RWPE1 (cell line): ENCODE data around the gene NLRC3.

Experiments used
- CTCF ChIA-PET: fragments of 350-600 bp; sonication (Branson Sonifier 250); formaldehyde crosslinking; extraction: SDS; loops from one replicate; lab custom pipeline; 2021; lab: Yijun Ruan, JAX
- POLR2A ChIA-PET: fragments of 400-600 bp; formaldehyde crosslinking; extraction: SDS; loops from one replicate; lab custom pipeline; 2020; ENCODE audit warnings: antibody characterized with exemption; ENCODE audit not compliant: low non-redundant PET; lab: Yijun Ruan, JAX
- DNase-seq: peaks from one replicate; pipeline ENCODE4 v3.0.0; 2012; ENCODE audit warnings: low spot score
- H3K27ac ChIP-seq: fragments of 450-650 bp; 2 replicates; pipeline ENCODE4 v1.5.1; 2017
- TF ChIP-seq, protein P1 (sequence below): fragments of 450-650 bp; conservative IDR thresholded peaks from 2 replicates; pipeline ENCODE4 v1.5.1; 2017; ENCODE audit warnings: low read depth, mild to moderate bottlenecking

NLRC3 gene

DNA sequence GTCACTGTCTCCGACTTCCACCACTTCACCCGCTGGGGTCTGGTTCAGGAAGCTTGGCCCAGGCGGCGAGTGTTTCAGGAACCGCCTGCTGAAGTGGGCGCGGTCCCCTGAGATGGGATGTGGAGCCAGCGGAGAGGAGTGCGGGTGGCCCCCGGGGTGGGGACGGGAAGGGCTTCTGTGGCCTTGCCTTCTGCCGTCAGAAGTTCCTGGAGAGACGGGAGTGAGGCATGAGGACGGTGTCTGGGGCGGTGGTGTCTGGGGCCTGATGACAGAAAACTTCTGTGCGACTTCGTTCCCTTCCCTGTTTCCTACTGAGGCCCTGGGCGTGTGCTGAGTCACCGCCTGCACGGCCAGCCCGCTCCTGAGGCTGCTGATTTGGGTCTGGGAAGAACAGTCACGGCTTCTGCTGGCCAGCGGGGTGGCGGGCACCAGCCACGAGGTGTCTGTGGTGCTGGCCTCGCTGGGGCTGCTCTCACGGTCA is 12.3 kb upstream of the NLRC3 start:
- no peak for DNase-seq
- TF ChIP-seq, protein P1, sequence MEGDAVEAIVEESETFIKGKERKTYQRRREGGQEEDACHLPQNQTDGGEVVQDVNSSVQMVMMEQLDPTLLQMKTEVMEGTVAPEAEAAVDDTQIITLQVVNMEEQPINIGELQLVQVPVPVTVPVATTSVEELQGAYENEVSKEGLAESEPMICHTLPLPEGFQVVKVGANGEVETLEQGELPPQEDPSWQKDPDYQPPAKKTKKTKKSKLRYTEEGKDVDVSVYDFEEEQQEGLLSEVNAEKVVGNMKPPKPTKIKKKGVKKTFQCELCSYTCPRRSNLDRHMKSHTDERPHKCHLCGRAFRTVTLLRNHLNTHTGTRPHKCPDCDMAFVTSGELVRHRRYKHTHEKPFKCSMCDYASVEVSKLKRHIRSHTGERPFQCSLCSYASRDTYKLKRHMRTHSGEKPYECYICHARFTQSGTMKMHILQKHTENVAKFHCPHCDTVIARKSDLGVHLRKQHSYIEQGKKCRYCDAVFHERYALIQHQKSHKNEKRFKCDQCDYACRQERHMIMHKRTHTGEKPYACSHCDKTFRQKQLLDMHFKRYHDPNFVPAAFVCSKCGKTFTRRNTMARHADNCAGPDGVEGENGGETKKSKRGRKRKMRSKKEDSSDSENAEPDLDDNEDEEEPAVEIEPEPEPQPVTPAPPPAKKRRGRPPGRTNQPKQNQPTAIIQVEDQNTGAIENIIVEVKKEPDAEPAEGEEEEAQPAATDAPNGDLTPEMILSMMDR, result no peak
- H3K27ac ChIP-seq, result no peak overlapping the region
- ChIA-PET POLR2A (no interaction called here), CTCF (no interaction called here)

DNA sequence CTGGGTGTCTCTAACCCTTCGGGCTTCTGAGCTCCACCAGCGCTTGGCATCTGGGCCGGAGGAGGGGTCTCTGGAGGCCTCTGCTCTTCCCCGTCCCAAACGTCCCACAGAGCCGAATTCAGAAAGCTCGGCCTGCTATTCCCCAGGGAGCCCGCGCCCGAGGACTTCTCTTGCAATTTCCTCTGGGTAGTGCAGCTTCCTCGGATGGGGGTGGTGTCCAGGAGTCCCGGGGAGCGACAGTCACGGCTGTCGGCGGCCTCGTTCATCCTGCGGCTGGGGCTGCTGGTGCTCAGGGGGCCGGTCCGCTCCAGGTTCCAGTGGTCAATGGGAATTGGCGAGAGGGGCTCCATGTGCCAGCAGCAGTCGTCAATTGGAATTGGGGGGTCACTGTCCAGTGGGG is 11.8 kb upstream of the NLRC3 start:
- no peak for DNase-seq
- POLR2A ChIA-PET, result no interaction called here
- no peak overlapping the region for H3K27ac ChIP-seq
- TF ChIP-seq, protein P1, result no peak
- CTCF ChIA-PET, result no interaction called here

DNA sequence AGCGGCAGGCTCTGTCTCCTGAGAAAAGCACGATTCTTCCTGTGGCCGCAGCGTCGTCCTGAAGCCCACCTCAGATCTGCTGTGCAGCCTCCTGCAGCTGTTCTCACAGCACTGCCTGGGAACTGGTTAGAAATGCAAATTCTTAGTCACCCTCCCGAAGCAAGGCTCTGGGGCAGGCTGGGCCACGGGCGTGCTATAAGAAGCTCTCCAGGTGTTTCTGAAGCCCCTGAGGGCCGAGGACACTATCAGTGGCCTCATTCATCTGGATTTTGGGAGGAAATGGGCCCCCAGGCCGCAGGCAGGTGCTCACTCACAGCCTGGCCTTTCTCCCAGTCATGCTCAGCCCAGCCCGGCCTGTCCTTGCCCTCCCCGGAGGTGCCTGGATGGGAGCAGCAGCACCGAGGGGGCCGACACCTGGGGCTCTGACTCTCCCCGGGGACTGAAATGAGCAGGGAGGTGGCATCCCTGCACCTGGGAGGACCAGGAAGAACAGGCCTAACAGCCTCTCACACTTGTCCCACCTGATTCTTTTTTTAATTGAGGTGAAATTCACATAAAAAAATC is 10.4 kb upstream of the NLRC3 start:
- no peak for DNase-seq
- 0 out of 2 replicates have a peak overlapping the region, but pooled peaks have one; percentile 21 for H3K27ac ChIP-seq
- ChIA-PET CTCF (interaction anchor here (0.6 kb wide), 2 partner anchors 11 to 61 kb away, joined by 3 to 4 read pairs; no protein-coding TSS in a partner anchor), POLR2A (no interaction called here)
- TF ChIP-seq, protein P1, result no peak

DNA sequence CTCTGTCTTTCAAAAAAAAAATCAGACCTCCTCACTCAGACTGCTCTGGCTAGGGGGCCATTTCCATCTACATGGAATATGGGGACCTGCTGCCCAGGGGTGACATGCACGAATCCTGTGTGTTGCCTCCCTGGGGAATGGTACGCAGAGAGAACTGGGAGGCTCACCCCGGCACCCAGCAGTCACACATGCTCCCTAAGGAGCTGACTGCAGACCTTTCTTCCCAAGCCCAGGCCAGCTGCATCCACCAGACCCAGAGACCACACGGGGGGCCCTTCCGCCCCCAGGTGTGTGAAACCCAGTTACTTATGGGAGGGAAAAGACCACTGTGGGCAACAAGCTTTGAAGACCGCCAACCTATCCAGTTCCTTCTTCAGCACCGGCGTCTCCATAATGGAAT is 7.2 kb upstream of the NLRC3 start:
- H3K27ac ChIP-seq, result no peak overlapping the region
- no peak for DNase-seq
- POLR2A ChIA-PET, result no interaction called here
- TF ChIP-seq, protein P1, result no peak
- CTCF ChIA-PET, result no interaction called here

DNA sequence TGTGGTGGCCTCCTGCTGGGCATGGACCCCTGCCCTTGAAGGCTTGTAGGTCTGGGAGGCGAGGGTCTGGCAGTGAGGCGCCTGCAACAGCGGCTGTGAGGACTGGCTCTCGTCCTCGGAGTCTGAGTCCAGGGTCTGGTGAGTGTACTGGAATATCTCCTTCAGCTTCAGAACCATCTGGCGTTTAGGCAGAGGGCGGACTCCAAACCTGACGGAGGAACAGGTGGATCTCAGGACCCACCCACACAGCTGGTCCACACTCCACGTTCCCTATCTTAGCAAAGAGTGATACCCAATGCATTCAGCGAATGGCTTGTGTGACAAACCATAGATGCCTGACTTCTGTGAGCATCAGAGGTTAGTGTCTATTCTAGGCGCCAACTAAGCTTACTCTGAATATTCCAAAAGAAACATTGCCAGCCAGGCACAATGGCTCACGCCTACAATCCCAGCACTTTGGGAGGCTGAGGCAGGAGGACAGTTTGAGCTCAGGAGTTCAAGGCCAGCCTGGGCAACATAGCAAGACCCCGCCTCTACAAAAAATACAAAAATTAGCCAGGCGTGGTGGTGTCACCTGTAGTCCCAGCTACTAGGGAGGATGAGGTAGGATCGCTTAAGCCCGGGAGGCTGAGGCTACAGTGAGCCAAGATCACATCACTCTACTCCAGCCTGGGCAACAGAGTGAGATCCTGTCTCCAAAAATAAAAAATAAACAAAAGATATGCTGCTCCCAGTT is 6.3 kb upstream of the NLRC3 start:
- POLR2A ChIA-PET, result no interaction called here

More for the DNA sequence above, 6.3 kb upstream of the NLRC3 start:
- TF ChIP-seq, protein P1, result no peak
- CTCF ChIA-PET, result no interaction called here
- DNase-seq, result no peak
- H3K27ac ChIP-seq, result no peak overlapping the region
